Lower leg skin (tissue), 4 donors: Measurements from ENCODE around the gene ERN2. TPM values are rescaled to one million over a fixed set of nuclear protein-coding genes. Genes with fewer than 3 reads are reported as not detected.
"Not testable (repeated sequence)": the region's sequence is repeated elsewhere in the genome, so short reads cannot be mapped to it uniquely, and the experiment has no call there.

Experiments
- DNase-seq, 2 donors: peaks; one replicate each; pipeline ENCODE4 v3.0.0-alpha.2; 2019; ENCODE audit warnings: low spot score in 2 of 2
- H3K4me3 ChIP-seq: fragments of 200-600 bp; sonication (generic); 2 replicates; pipeline ENCODE4 v1.5.1; 2017; ENCODE audit warnings: mild to moderate bottlenecking, low read depth; ENCODE audit not compliant: poor library complexity, severe bottlenecking
- CTCF ChIP-seq, 3 donors: fragments of 450-650 bp; IDR thresholded peaks; one replicate each; pipeline ENCODE4 v1.5.1; 2016; ENCODE audit warnings: antibody characterized with exemption in 3 of 3, mild to moderate bottlenecking in 3 of 3, moderate library complexity in 2 of 3
- POLR2A ChIP-seq, 2 donors: fragments of 450-650 bp; IDR thresholded peaks; one replicate each; pipeline ENCODE4 v1.6.1; 2016 to 2017; ENCODE audit warnings: antibody characterized with exemption in 2 of 2, mild to moderate bottlenecking in 1 of 2, moderate library complexity in 1 of 2
- WGBS, 2 donors: methylation state at CpG; one replicate each; pipeline ENCODE4 v1.1.5; 2018; 5-methylcytosine and 5-hydroxymethylcytosine counted together
- intact Hi-C: fragments of 100-400 bp; cut with DNase I; formaldehyde crosslinking; loops from one replicate; pipeline ENCODE4 v1.15.0; 2023; ENCODE audit warnings: low total_unique reads
- total RNA-seq, 4 donors: library from RNA; depleted of rRNA; stranded (reverse); fragments of >200 nt; gene quantifications; one replicate each; pipeline ENCODE4 v1.1.0, GENCODE V29; 2016

Gene ERN2
- total RNA-seq, 4 donors from 2014 or later = 0.25 to 2.4 (median 0.49) TPM

- no peak overlapping the region for H3K4me3 ChIP-seq
- intact Hi-C loops = no loop called here
- 62 to 67% methylated on average over 3 of the region's 3 CpGs for WGBS, 2 donors
- no peak for DNase-seq
- TF ChIP-seq POLR2A (IDR thresholded peaks at IDR 0.05) (no peak), CTCF (IDR thresholded peaks at IDR 0.05) (no peak)
These were observed 11.7 kb upstream of the ERN2 start for GRCh38 chr16:23724785-23725131.

GRCh38 chr16:23724096-23724784 lies 11.2 kb upstream of the ERN2 start:
- TF ChIP-seq CTCF (IDR thresholded peaks at IDR 0.05) (no peak), POLR2A (IDR thresholded peaks at IDR 0.05) (no peak)
- DNase-seq = no peak
- no peak overlapping the region for H3K4me3 ChIP-seq
- intact Hi-C loops = no loop called here
- WGBS, 2 donors = 81 to 82% methylated on average over 8 of the region's 8 CpGs

GRCh38 chr16:23722613-23723240 lies 9.7 kb upstream of the ERN2 start:
- peak in 1 of 2 donors; percentile 6 for DNase-seq
- H3K4me3 ChIP-seq, intact Hi-C loops: not testable (repeated sequence)
- 73 to 79% methylated on average over 9 of the region's 9 CpGs for WGBS, 2 donors

GRCh38 chr16:23716484-23716883 lies 3.5 kb upstream of the ERN2 start:
- H3K4me3 ChIP-seq = no peak overlapping the region
- intact Hi-C loops = no loop called here
- WGBS, 2 donors = 83 to 88% methylated on average over 5 of the region's 5 CpGs
- no peak for DNase-seq
- TF ChIP-seq CTCF (IDR thresholded peaks at IDR 0.05) (no peak), POLR2A (IDR thresholded peaks at IDR 0.05) (no peak)

GRCh38 chr16:23711785-23712184 lies 1.2 kb downstream of the ERN2 start:
- no peak overlapping the region for H3K4me3 ChIP-seq
- WGBS, 2 donors = 59 to 73% methylated on average over 4 of the region's 4 CpGs
- no peak for DNase-seq
- intact Hi-C loops = no loop called here
- TF ChIP-seq POLR2A (IDR thresholded peaks at IDR 0.05) (no peak), CTCF (IDR thresholded peaks at IDR 0.05) (no peak)

GRCh38 chr16:23710504-23710903 lies 2.5 kb downstream of the ERN2 start:
- TF ChIP-seq POLR2A (IDR thresholded peaks at IDR 0.05) (no peak), CTCF (IDR thresholded peaks at IDR 0.05) (no peak)
- intact Hi-C loops = no loop called here
- 94 to 98% methylated on average over 3 of the region's 3 CpGs for whole genome bisulfite sequencing, 2 donors

More at GRCh38 chr16:23710504-23710903, 2.5 kb downstream of the ERN2 start:
- no peak overlapping the region for H3K4me3 ChIP-seq
- no peak for DNase-seq
